ENCODE data around the gene RNU6-8. TPM values are rescaled to one million over a fixed set of nuclear protein-coding genes. Genes with fewer than 3 reads are reported as not detected.

RNU6-8 gene
- total RNA-seq, 1 experiment from 2014 or later = not detected

DNA sequence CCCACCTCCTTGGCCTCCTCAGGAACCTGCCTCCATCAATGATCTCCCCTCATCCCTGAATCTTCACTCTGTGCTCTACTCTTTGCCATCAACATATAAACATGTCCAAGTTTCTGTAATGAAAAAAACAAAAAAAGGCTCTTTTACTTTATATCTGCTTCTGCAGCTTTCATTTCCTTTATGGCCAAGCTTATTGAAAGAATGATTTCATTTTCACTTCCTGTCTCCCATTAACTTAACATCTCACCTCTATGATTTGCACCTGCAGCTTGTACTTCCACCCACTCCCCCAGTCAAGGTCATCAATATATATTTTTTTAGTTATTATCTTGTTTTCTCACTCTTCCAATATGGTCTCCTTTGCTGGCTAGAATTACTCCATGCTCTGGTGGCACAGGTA is 16.8 kb downstream of the RNU6-8 start:
- Histone ChIP-seq H2BK12ac (ENCODE audit: insufficient read length, low read depth, low read length) (no peak overlapping the region), H3K23ac (ENCODE audit: insufficient read length, low read depth, low read length) (no peak overlapping the region), H3K56ac (ENCODE audit: insufficient read length, low read depth, low read length) (no peak overlapping the region), H3K9me3 (ENCODE audit: control insufficient read depth, low read depth, low read length) (no peaks in the 10 kb centered on the region), H2AK5ac (ENCODE audit: insufficient read length, low read length) (no peak overlapping the region), H3K4ac (ENCODE audit: low read depth, low read length) (no peak overlapping the region), H4K5ac (ENCODE audit: insufficient read length, low read depth, low read length) (no peak overlapping the region), H3K4me2 (ENCODE audit: insufficient read depth, insufficient read length, low read length) (no peak overlapping the region), H3K27me3 (ENCODE audit: insufficient read depth, low read length) (no peaks in the 10 kb centered on the region), H4K8ac (replicated peaks; ENCODE audit: insufficient read length, low read depth, low read length) (no peak overlapping the region), H2BK5ac (ENCODE audit: insufficient read length, low read length) (no peak overlapping the region), H3K27ac (ENCODE audit: insufficient read length, low read depth, low read length) (no peak overlapping the region), H4K91ac (ENCODE audit: insufficient read length, low read depth, low read length) (no peak overlapping the region), H3K18ac (ENCODE audit: insufficient read length, low read depth, low read length) (no peak overlapping the region), H3K79me1 (ENCODE audit: insufficient read depth, low read depth, low read length, poor library complexity, severe bottlenecking) (no peaks in the 10 kb centered on the region), H3K4me1 (ENCODE audit: insufficient read depth, low read length) (no peaks in the 10 kb centered on the region), H3K14ac (ENCODE audit: insufficient read depth, low read length) (no peak overlapping the region), H3T11ph (ENCODE audit: low read length) (no peak overlapping the region), H2BK20ac (ENCODE audit: low read depth, low read length, poor library complexity, severe bottlenecking) (no peak overlapping the region), H3K9ac (ENCODE audit: extremely low read depth, insufficient read length, low read length) (no peak overlapping the region), H4K20me1 (ENCODE audit: control insufficient read depth, insufficient read depth, insufficient read length) (no peaks in the 10 kb centered on the region), H3K23me2 (ENCODE audit: insufficient read length, low read depth, low read length, poor library complexity, severe bottlenecking) (no peaks in the 10 kb centered on the region), H3K79me2 (ENCODE audit: insufficient read depth, low read length) (no peaks in the 10 kb centered on the region), H2AFZ (ENCODE audit: low read length) (no peak overlapping the region), H2BK120ac (ENCODE audit: low read depth, low read length, poor library complexity, severe bottlenecking) (no peak overlapping the region), H2BK15ac (ENCODE audit: low read depth, low read length) (no peak overlapping the region)
- DNase-seq = no peak
- no peak overlapping the region for H3K27ac Mint-ChIP-seq
- peaks cover 11 to 14% of the 10 kb centered on the region in 2 experiments; a peak in 4 of 5 replicates for H3K9me3 Mint-ChIP-seq
- H3K4me1 Mint-ChIP-seq = no peaks in the 10 kb centered on the region
- no peaks in the 10 kb centered on the region for H3K27me3 Mint-ChIP-seq (ENCODE audit: low read depth)
- H3K36me3 Mint-ChIP-seq (ENCODE audit: insufficient read depth in 1 of 3, low read depth in 3 of 3) = no peaks in the 10 kb centered on the region
- no peak for TF ChIP-seq CTCF (conservative IDR thresholded peaks at IDR 0.05)
- no peak overlapping the region for H3K4me3 Mint-ChIP-seq

All from H9 (cell line).